Frontal cortex (tissue), 4 donors: ENCODE results near the gene RTN4IP1. TPM values are rescaled to one million over a fixed set of nuclear protein-coding genes. Genes with fewer than 3 reads are reported as not detected.
A peak's percentile ranks its signal among the peaks of the same experiment; 100 is the strongest.
"Not testable (repeated sequence)": the region's sequence is repeated elsewhere in the genome, so short reads cannot be mapped to it uniquely, and the experiment has no call there.

Experiments used
- DNase-seq, 2 donors: peaks; one replicate each; pipeline ENCODE4 v3.0.0; 2012; ENCODE audit warnings: low spot score in 2 of 2
- FAIRE-seq: peaks from 2 replicates; lab custom pipeline; 2012; peaks lifted over from hg19 to GRCh38; lab: Jason Lieb, UNC
- total RNA-seq: library from RNA; depleted of rRNA; stranded (reverse); fragments of >200 nt; gene quantifications from one replicate; pipeline ENCODE4 v1.2.3, GENCODE V29; 2014
- donor health status: control.
- donor health status: control.
- donor health status: control.

RTN4IP1 gene
- total RNA-seq, 1 donor from 2014 or later = 11.4 TPM

DNA sequence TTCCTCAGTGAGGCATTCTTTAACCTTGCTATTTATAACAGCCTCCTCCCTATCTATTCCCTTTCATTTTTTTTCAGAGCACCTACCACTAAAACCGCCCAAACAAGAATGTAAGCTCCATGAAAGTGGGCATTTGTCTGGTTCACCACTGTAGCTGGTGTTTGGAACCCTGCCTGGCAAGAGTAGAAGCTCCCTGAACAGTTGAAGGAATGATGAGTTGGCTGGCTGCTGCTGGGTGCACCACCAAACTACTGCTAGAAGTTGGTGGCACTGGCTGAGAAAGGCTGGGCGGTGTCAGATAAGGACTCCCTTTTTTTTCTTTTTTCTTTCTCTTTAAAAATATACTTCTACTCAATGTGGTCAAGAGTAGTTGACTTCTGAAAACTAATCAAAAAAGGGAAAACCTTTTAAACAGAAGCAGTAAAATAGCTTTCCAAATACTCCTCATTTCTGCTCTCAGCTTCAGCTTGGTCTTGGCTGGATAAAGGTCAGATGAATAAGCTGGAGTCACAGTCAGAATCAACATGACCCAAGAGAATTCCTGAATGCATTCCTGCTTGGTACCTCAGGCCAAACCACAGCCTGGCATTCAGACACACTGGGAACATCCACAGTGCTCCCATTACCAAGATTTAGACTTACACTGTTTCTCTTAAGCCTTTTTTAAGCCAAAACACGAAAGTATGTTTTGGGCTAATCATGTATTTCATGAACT lies 38.0 kb downstream of the RTN4IP1 start:
- DNase-seq (no peak), FAIRE-seq (no peak)

DNA sequence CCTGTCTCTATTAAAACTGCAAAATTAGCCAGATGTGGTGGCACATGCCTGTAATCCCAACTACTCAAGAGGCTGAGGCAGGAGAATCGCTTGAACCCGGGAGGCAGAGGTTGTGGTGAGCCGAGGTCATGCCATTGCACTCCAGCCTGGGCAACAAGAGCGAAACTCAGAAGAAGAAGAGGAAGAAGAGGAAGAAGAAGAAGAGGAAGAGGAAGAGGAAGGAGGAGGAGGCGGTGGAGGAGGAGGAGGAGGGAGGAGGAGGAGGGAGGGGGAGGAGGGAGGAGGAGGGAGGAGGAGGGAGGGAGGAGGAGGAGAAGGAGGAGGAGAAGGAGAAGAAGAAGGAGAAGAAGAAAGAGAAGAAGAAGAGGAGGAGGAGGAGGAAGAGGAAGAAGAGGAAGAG lies 40.4 kb downstream of the RTN4IP1 start:
- not testable (repeated sequence) for FAIRE-seq, DNase-seq

DNA sequence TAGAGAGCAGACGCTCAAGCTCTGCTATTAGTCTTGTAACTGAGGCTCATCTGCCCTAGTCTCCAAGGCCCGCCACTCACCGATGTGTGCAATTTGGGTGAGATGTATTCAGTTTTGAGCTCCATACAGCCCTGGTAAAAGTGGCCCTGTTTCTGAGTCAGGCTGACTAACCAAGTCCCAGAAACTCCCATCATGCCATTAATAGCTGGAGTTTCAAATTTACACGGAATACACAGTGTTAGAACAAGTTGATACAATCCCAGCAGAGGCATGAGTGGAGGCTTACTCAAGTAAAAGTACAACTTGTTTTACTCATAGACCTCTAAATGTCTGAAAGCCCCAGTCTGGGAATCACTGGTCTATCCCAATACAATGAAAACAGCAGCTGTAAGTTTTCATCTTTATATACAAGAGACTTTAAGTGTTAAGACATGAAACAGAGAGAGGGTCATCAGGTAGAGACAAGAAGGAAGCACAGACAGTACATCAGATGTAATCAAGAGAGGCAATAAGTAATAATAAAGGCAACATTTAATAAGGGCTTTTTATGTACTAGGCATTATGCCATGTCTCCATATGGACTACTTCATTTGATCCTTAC lies 42.4 kb downstream of the RTN4IP1 start:
- no peak for DNase-seq
- FAIRE-seq = no peak

DNA sequence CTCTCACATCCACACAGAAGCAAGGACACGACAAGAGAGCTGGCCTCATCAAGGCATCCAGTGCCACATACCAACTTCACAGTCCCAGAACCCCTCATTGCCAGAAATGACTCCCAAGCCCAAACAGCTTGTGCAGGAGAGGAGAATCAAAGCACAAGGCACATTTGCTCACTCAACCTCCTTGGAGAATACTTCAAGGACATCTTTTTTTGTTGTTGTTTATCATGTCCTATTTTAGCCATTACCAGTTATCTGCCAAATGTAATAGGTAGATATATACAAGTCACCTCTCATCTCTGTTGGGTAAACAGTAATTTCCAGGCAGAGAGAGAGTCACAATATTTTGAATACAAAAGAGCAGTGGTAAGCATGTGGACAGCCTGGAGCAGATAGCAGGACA lies 47.8 kb downstream of the RTN4IP1 start:
- FAIRE-seq (no peak), DNase-seq (no peak)

DNA sequence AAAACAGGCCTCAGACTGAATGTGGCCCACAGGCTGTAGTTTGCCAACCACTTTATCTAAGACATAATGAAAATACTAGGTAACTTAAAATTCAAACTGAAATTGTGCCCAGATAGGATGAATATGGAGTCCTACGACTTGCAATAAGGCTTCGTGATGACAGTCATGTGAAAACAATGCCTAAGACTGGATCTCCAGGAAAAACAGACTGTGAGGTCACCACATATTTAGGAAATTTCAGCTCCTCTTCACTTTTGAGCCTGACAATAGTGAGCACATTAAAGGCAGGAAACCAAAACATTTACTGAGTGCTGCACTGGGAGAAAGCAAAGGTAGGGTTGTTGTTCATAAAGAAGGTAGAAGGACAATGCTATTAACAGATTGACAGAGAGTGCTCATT lies 50.0 kb downstream of the RTN4IP1 start:
- no peak for FAIRE-seq
- no peak for DNase-seq

DNA sequence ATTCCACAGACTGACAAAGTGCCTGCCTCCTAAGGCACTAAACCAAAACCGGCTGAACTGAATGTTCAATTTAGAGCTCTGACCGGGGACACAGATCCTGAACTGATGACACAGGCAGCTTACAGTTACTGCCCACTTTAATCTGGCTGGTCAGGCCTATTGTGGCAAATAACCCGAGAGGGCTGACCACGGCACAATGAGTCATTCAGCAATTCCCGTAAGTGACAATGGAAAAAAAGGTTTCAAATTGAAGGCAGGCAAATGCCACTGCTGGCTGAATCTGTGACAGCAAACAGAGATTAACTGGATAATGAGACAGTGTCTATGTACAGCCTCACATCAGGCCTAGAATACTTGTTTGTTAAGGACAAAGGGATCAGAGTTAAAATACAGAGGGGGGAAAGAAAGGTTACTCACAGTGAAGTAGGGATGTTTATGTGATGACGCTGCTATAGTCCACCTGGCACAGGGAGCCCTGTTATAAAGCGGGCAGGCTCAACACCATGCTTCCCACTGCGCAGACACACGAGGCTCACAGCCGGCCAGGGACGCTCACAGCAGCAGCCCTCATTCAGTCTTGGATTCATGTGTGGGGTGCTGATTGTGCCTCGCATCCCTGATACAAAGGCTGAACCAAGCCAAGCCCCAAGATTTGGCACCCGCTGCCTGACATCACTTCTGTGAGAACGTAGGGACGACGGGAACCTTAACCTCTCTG lies 54.4 kb downstream of the RTN4IP1 start:
- FAIRE-seq (no peak), DNase-seq (peak in 1 of 2 donors; percentile 20)

DNA sequence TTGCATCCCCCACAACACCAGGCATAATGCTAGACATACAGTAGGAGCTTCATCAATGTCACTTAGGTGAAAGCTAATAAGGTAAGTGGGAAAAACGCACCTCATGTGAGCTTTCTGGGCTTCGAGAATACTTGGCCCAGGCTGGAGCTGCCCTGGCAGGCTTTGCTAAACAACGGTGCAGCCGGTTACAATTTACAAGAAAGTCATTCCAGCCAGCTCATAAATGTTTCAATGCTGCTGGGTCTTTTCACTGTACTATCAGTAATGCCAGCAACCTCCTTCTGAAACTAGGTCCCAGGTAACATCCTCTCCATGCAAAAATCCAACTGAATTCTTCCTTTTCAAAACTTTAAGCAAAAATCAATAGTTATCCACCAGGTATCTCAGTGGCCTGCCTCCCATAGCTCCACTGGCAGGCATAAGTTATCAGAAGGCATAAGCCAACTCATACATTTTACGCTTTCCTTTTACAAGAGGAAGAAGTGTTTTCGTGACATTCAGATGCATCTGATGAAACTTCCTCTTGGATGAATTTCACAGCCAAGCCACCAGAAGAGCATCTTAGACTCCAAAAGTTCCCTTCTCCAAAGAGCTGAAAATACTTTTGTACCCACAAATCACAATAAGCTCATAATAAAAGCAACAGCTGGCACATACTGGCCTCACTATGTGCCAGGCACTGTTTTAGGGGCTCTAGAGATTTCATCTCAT lies 56.3 kb downstream of the RTN4IP1 start:
- FAIRE-seq = no peak

DNA sequence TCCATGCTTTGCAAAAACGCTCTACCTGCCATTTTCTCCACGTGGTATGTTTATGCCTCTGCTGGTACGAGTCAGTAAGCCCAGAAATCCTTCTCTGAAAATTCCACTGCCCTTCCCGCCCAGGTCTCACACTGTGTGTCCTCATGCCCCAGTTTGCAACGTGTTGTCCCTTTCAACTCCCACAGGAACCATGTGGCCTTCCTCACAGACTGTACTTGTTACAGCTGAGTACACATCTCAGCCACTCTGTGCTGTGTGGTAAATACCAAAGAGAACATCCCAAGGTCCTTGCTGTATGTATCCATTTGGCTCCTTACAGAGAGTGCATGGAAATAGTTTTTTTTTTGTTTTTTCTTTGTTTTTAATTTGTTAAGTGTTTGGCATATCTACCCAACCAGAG lies 56.9 kb downstream of the RTN4IP1 start:
- DNase-seq (no peak), FAIRE-seq (no peak)

More for the DNA sequence above, 56.3 kb downstream of the RTN4IP1 start:
- DNase-seq = no peak

DNA sequence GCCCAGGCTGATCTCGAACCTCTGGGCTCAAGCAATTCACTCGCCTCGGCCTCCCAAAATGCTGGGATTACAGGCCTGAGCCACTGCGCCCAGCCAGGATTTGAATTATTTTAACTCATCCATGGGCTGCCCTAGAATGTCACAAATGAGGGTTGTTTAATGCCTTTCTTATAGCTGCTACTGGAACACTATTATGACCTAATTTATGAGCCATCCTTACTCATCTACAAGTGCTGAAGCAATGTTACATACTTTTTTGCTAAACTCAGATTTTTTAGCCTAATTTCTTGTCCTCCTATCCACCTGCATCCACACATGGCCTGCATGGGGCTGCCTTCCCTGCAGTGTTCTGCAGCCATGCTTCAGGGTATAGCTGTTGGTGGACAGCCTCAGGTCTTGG lies 59.9 kb downstream of the RTN4IP1 start:
- FAIRE-seq = no peak

DNA sequence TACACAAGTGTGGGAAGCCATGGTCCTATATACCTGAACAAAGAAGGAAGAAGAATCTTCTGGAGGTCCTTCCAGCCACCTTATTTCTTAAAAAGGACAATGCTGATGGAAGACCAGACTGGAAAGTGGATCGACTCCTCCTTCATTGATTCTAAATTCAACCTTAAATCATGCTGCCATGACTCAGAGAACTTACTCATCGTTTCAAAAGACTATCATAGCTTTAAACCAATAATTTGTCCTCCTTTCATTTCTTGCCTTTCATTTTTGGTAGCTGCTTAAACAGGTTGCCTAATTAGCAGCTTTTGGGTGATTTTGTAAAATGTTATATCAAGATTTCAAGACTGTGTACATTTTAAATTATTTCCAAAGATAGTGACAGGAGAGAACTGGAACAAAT lies 60.8 kb downstream of the RTN4IP1 start:
- DNase-seq (no peak), FAIRE-seq (no peak)

More for the DNA sequence above, 59.9 kb downstream of the RTN4IP1 start:
- no peak for DNase-seq

DNA sequence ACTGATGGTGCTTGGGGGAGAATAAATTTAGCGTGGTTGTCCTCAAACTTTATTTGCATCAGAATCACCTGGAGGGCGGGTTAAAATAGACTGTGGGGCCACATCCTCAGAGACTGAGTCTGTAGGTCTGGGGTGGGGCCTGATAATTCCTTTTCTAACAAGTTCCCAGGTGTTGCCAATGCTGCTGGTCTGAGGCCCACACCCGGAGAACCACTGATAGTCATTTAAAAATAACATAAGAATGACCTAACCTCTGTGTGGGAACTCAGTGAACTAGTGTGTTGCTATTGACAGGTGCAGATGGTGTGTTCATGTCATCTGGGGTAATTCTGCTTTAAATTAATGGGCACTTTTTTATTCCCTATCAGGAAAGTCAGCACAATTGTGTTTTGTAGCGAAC lies 64.8 kb downstream of the RTN4IP1 start:
- FAIRE-seq (no peak), DNase-seq (no peak)

DNA sequence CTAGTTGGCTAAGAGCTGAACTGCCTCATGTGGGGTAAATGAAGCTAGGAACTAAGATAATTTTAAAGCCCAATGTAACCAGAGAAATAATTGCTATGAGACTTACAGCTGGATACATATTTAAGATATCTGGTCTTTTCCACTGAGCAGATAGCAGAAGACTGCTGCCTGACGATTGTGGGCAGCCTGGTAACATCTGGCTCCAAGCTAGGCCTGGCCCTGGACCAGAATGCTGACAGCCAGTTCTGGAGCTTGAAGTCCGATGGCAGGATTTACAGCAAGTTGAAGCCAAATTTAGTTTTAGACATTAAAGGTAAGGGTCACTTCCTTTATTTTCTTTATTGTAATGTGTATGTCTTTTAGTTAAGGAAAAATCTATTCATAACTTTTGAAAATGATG lies 65.7 kb downstream of the RTN4IP1 start:
- FAIRE-seq = no peak
- no peak for DNase-seq

DNA sequence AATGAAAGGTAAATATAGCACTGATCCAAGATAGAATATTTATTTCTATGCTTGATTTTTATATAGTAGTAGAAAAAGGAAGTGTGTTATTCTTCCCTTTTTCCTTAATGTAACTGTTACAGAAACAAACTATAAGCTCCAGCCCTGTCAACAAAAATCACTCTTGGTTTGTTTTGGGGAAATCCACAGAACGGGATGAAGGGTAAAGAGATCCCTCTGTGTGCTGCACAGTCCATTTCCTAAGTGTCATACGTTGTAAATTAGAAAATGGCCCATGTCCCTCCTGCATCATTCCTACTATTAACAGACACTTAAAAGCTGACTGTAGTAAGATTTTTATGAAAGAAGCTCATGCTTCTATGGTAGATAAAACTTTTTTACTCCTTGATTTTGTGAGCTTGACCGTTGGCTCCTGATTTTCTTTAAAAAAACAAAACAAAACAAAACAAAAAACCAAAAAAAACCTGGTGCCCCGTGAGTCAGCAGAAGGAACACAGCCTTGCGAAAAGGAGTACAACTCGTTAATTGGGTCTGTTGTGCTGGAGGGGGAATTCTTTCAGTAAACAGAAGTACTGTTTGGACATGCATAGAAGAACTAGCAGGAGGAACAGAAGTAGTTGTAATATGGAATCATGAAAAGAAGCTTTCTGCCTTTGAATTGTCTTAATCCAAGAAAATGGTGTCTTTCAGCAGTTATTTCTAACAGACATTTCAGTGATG lies 67.5 kb downstream of the RTN4IP1 start:
- FAIRE-seq (no peak), DNase-seq (no peak)

DNA sequence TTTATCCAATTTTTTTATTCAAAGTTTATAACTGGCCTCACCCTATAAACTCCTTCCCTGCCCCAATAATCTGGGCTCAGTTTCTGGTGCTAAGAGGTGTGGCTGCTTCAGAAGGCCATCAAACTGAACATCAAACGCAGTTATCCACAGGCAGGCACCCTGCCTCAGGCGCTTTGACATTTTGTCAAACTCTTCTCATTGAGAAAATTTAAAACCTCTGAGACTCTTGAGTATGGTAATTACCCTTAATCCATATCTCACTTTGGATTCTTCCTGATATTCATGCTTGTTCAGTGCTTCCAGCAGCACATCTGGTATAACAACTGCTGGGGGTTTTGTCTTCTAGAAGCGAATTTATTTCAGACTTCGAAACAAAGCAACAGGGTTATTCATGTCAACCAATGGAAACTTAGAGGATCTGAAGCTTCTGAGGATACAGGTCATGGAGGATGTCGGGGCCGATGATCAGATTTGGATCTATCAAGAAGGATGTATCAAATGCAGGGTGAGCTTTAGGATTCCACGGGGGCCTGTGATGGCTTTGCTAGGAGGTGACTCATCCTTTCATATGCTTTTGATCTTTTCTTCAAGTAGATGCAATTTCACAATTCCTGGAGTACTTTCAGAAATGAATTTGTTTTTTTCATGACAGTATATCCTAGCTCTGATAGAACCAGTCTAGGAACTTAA lies 68.2 kb downstream of the RTN4IP1 start:
- FAIRE-seq = no peak

DNA sequence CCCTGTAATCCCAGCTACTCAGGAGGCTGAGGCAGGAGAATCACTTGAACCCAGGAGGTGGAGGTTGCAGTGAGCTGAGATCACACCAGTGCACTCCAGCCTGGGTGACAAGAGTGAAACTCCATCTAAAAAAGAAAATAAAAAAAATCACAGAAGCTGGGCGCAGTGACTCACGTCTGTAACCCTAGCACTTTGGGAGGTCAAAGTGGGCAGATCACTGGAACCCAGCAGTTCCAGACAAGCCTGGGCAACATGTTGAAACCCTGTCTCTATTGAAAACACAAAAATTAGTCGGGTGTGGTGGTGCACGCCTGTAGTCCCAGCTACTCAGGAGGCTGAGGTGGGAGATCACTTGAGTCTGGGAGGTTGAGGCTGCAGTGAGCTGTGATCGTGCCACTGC lies 69.6 kb downstream of the RTN4IP1 start:
- not testable (repeated sequence) for DNase-seq, FAIRE-seq

More for the DNA sequence above, 68.2 kb downstream of the RTN4IP1 start:
- no peak for DNase-seq

DNA sequence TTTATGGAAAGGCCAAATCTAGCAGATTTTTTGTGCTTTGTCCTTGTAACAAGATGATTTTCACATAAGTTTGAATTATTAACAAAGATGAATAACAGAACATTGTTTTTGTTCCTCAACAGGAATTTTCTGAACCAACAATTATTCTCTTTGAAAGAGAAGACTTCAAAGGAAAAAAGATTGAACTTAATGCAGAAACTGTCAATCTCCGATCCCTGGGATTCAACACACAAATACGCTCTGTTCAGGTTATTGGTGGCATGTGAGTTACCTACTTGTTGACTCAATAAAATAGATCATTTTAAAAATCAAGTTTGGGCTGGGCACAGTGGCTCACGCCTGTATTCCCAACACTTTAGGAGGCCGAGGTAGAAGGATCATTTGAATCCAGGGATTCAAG lies 70.9 kb downstream of the RTN4IP1 start:
- FAIRE-seq = no peak

DNA sequence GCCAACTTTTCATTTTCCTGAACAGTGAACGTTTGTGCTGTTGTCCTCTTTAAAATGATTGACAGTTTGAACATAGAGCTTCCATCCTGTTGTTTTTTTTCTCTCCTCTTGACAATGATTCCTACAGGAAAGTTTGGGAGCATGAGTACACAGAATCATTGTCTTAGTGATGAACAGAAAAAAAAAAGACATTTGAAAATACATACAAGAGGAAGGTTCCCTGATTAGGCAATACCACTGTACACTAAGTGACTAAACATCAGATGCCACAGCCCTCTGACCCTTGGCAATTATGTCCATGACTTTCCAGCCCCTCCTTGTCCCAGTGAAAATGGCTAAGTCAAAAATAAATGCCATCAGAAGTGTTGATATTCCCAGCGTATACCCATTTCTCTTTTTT lies 71.5 kb downstream of the RTN4IP1 start:
- no peak for FAIRE-seq
- DNase-seq = no peak

More for the DNA sequence above, 70.9 kb downstream of the RTN4IP1 start:
- no peak for DNase-seq

DNA sequence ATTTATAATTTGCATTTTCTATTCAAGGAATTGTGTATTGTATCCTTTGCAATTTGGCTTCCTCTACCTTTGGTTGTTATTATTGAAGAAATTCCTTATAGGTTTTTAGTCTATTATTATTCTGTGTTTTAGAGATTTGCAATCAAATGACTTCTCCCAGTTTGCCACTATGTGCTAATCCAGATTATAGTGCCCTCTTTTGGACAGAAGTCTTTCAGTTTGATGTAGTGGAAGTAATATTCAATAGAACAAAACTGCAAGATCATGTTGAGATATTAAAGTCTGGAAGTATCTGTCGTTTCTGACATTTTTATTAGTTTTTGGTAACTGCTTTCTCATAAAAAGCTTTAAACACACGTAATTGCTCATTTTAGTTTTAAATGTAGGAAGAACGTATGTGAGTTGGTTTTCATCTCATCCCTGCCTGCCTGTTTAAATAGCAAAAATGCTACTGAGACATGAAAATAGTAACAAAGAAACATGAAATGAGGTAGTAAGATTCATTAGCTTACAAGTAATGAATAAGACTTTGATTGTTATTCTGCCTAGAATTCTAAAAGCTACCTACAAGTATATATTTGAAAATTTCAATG lies 72.8 kb downstream of the RTN4IP1 start:
- FAIRE-seq (no peak), DNase-seq (no peak)

DNA sequence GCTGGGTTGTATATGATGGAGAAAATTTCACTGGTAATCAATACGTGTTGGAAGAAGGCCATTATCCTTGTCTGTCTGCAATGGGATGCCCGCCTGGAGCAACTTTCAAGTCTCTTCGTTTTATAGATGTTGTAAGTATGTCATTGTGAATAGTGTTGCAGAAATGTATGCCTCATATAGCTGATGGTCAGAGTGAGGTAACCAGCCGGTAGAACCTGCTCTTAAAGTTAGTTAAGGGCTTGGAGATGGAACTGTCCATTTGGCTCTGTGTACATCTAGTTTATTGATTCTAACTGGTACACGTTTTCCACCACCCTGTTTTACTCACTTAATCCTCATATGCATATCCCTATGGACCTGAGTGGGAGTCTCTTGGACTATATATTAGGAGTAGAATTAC lies 73.5 kb downstream of the RTN4IP1 start:
- no peak for FAIRE-seq
- DNase-seq = no peak
